A673 (cell line): ENCODE measurements around the gene LGSN. TPM values are rescaled to one million over a fixed set of nuclear protein-coding genes. Genes with fewer than 3 reads are reported as not detected.
"Not testable (repeated sequence)": the region's sequence is repeated elsewhere in the genome, so short reads cannot be mapped to it uniquely, and the experiment has no call there.

Source experiments
- BruUV-seq: library from RNA; stranded (reverse); fragments of 400-500 nt; replicated peaks from 2 replicates; lab custom pipeline; 2021; lab: Mats Ljungman, UMichigan
- CTCF ChIA-PET: fragments of 300-600 bp; sonication (Branson Sonifier 250); formaldehyde crosslinking; loops from one replicate; lab custom pipeline; 2022; ENCODE audit warnings: antibody characterized with exemption; lab: Charles Lee
- POLR2A ChIA-PET: fragments of 300-600 bp; sonication (Branson Sonifier 250); formaldehyde crosslinking; loops from one replicate; lab custom pipeline; 2022; ENCODE audit warnings: antibody characterized with exemption; ENCODE audit not compliant: low non-redundant PET; lab: Charles Lee
- DNase-seq: peaks from one replicate; pipeline ENCODE4 v3.0.0-alpha.2; 2015; ENCODE audit warnings: low spot score
- H3K27ac ChIP-seq: fragments of 200-600 bp; sonication (generic); 2 replicates; pipeline ENCODE4 v1.5.1; 2016; ENCODE audit warnings: mixed run types, low read depth, mild to moderate bottlenecking, mixed read lengths, antibody characterized with exemption, low read length; ENCODE audit not compliant: poor library complexity, severe bottlenecking
- H3K27me3 ChIP-seq: fragments of 200-600 bp; sonication (generic); replicated peaks from 2 replicates; pipeline ENCODE4 v1.6.1; 2017; ENCODE audit warnings: mixed run types, low read depth, mild to moderate bottlenecking, mixed read lengths, antibody characterized with exemption, low read length; ENCODE audit not compliant: insufficient read depth, poor library complexity
- H3K36me3 ChIP-seq: fragments of 200-600 bp; sonication (generic); 2 replicates; pipeline ENCODE4 v1.6.1; 2016; ENCODE audit warnings: mixed run types, mild to moderate bottlenecking, mixed read lengths, antibody characterized with exemption, low read length; ENCODE audit not compliant: insufficient read depth, poor library complexity, severe bottlenecking
- H3K4me1 ChIP-seq: fragments of 200-600 bp; sonication (generic); 2 replicates; pipeline ENCODE4 v1.6.1; 2017; ENCODE audit warnings: mixed run types, mild to moderate bottlenecking, mixed read lengths, antibody characterized with exemption, low read length; ENCODE audit not compliant: insufficient read depth, poor library complexity, severe bottlenecking
- H3K4me3 ChIP-seq: fragments of 200-600 bp; sonication (generic); 2 replicates; pipeline ENCODE4 v1.5.1; 2016; ENCODE audit warnings: low read depth, mixed run types, mild to moderate bottlenecking, mixed read lengths, low read length; ENCODE audit not compliant: poor library complexity, severe bottlenecking
- H3K9me3 ChIP-seq: fragments of 200-600 bp; sonication (generic); 2 replicates; pipeline ENCODE4 v1.6.1; 2016; ENCODE audit warnings: mixed run types, low read depth, mild to moderate bottlenecking, mixed read lengths, antibody characterized with exemption, low read length; ENCODE audit not compliant: poor library complexity, severe bottlenecking
- CTCF ChIP-seq: fragments of 300-800, 200-600 bp; sonication (generic); conservative IDR thresholded peaks from 2 replicates; pipeline ENCODE4 v1.5.1; 2017; ENCODE audit warnings: low read depth, mild to moderate bottlenecking, antibody characterized with exemption, low read length, moderate library complexity, mixed read lengths
- EZH2 ChIP-seq: fragments of 200-600 bp; sonication (generic); IDR thresholded peaks from 2 replicates; pipeline ENCODE4 v1.6.1; 2017; ENCODE audit warnings: borderline replicate concordance, low read depth, mild to moderate bottlenecking, mixed read lengths, antibody characterized with exemption, low read length; ENCODE audit not compliant: poor library complexity, severe bottlenecking
- intact Hi-C: fragments of 100-400 bp; cut with micrococcal nuclease; formaldehyde crosslinking; loops from one replicate; pipeline ENCODE4 v1.10.0; 2022; ENCODE audit not compliant: unreplicated experiment
- total RNA-seq: library from RNA; stranded (reverse); gene quantifications from 2 replicates; pipeline ENCODE4 v1.2.3, GENCODE V29; 2021

The LGSN gene
- total RNA-seq, 1 experiment from 2014 or later: not detected

DNA sequence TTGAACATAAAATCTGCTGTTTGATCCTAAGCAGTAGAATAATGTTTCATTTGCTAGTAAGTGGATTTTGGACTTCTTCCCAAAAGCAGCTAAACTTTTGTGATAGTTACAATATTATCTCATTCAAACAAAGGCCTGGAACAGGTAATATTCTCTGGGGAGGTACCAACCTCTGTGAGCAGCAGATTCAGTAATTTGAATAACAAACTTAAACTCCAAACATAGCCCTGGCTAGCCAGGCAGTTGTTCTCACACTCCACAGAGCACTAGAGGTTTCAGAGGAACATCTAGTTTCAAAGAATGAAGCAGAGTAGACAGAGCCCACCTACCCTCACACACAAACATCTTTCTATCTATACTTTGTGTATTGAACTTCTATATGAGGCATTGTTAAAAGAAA, 40.9 kb downstream of the LGSN start:
- Histone ChIP-seq H3K4me1 (no peaks in the 10 kb centered on the region), H3K36me3 (no peaks in the 10 kb centered on the region), H3K27ac (no peak overlapping the region), H3K4me3 (no peak overlapping the region), H3K27me3 (no peaks in the 10 kb centered on the region), H3K9me3 (no peaks in the 10 kb centered on the region)
- POLR2A ChIA-PET: no interaction called here
- no peak for DNase-seq
- intact Hi-C loops: no loop called here
- TF ChIP-seq EZH2: no peak
- no peak for TF ChIP-seq CTCF
- no TSS peak for BruUV-seq
- CTCF ChIA-PET: no interaction called here

- Histone ChIP-seq H3K27me3 (no peaks in the 10 kb centered on the region), H3K4me3 (no peak overlapping the region), H3K4me1 (peaks cover 3% of the 10 kb centered on the region), H3K27ac (no peak overlapping the region), H3K36me3 (no peaks in the 10 kb centered on the region), H3K9me3 (no peaks in the 10 kb centered on the region)
- no peak for DNase-seq
- intact Hi-C loops: no loop called here
- TF ChIP-seq EZH2: no peak
- no peak for TF ChIP-seq CTCF
- no TSS peak for BruUV-seq
- ChIA-PET CTCF (no interaction called here), POLR2A (no interaction called here)
These were observed 43.8 kb downstream of the LGSN start for GRCh38 chr6:63275953-63276352.

- POLR2A ChIA-PET, H3K4me1 ChIP-seq, intact Hi-C loops, H3K4me3 ChIP-seq, DNase-seq, H3K27me3 ChIP-seq, CTCF ChIA-PET, H3K27ac ChIP-seq, H3K9me3 ChIP-seq, H3K36me3 ChIP-seq, BruUV-seq: not testable (repeated sequence)
These were observed 44.9 kb downstream of the LGSN start for GRCh38 chr6:63274795-63275430.

DNA sequence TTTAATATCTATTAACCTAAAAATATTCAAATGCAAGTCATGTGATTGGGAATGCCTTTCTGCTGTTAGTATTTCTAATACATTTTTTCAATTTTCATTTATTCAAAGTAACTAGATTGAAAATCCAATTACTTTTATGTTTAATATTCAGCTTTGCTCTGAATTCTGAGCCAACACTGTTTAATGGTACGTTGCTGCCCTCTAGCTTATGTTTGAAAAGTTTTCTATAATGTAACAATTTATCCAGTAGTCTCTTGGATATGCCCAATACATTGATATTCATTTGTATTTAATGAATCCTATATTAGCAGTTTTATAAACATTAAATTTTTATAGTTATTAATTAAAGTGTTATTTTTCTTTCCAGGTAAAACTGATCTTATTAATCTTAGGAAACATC, 47.4 kb downstream of the LGSN start:
- Histone ChIP-seq H3K27me3 (no peaks in the 10 kb centered on the region), H3K36me3 (no peaks in the 10 kb centered on the region), H3K4me1 (peaks cover 13% of the 10 kb centered on the region), H3K4me3 (no peak overlapping the region), H3K9me3 (no peaks in the 10 kb centered on the region), H3K27ac (no peak overlapping the region)
- TF ChIP-seq EZH2 (no peak), CTCF (peak; percentile 63)
- ChIA-PET CTCF (interaction anchor here (0.5 kb wide), 1 partner anchor 246 kb away, joined by 3 read pairs; no protein-coding TSS in a partner anchor), POLR2A (no interaction called here)
- BruUV-seq: no TSS peak
- DNase-seq: peak; percentile 60
- intact Hi-C loops: loop anchor here (2.0 kb wide), 1 partner anchor 206 kb away; no protein-coding TSS in a partner anchor
